NT2/D1 (cell line): ENCODE data around the gene SORCS3.

Experiments used
- SUZ12 ChIP-seq: IDR thresholded peaks from 2 replicates; pipeline ENCODE4 v1.6.1; 2011; ENCODE audit not compliant: insufficient read length, insufficient read depth; ENCODE audit errors: extremely low read depth
- YY1 ChIP-seq: IDR thresholded peaks from 2 replicates; pipeline ENCODE4 v1.6.1; 2011; ENCODE audit not compliant: insufficient read length, insufficient read depth
- ZNF274 ChIP-seq: IDR thresholded peaks from 2 replicates; pipeline ENCODE4 v1.6.1; 2011; ENCODE audit warnings: mild to moderate bottlenecking, low read depth, low read length

DNA sequence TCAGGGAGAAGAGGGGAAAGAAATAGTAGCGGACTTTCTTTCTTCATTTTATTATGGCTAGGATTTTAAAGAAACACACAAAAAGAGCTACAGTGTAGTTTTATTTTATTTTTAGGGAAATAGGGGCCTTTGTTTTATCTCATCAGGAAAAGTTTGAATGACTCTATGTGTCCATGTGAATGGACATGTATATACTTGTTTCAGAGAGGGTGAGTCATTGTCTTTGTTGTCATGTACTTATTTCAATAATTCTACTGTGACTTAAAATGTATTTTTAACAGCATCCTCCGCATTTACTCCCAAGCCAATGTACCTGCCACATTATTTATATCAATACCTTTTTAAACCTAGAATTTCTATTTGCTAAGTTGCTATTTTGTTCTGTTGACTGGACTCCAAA, 569.5 kb downstream of the SORCS3 start:
- TF ChIP-seq YY1 (no peak), SUZ12 (no peak), ZNF274 (no peak)
